WTC11 (cell line): ENCODE measurements around the gene TMEM200B. TPM values are rescaled to one million over a fixed set of nuclear protein-coding genes. Genes with fewer than 3 reads are reported as not detected.

Experiments used
- ATAC-seq: fragments of 200-7000 bp; cut with Tn5 transposase; 2 replicates; pipeline ENCODE4 v1.10.0; 2021; ENCODE audit warnings: mild to moderate bottlenecking, moderate library complexity
- CTCF ChIA-PET: fragments of 300-600 bp; sonication (Branson Sonifier 250); formaldehyde crosslinking; loops from one replicate; lab custom pipeline; 2021; ENCODE audit warnings: antibody characterized with exemption; lab: Charles Lee
- POLR2A ChIA-PET: fragments of 350-600 bp; sonication (Branson Sonifier 250); formaldehyde crosslinking; loops from one replicate; lab custom pipeline; 2021; ENCODE audit warnings: antibody characterized with exemption; lab: Charles Lee
- DNase-seq: peaks from one replicate; pipeline ENCODE4 v3.0.0; 2021; ENCODE audit warnings: low spot score
- H3K27ac Mint-ChIP-seq: 2 replicates; pipeline ENCODE4 v1.8.0; 2021; ENCODE audit warnings: mixed read lengths
- H3K27me3 Mint-ChIP-seq: 2 replicates; pipeline ENCODE4 v1.8.0; 2021; ENCODE audit warnings: low read depth, mild to moderate bottlenecking, moderate library complexity, mixed read lengths
- H3K36me3 Mint-ChIP-seq: 2 replicates; pipeline ENCODE4 v1.8.0; 2021; ENCODE audit warnings: mixed read lengths
- H3K4me1 Mint-ChIP-seq: 2 replicates; pipeline ENCODE4 v1.8.0; 2022; ENCODE audit warnings: mixed read lengths
- H3K4me3 Mint-ChIP-seq: 2 replicates; pipeline ENCODE4 v1.8.0; 2021; ENCODE audit warnings: mild to moderate bottlenecking, moderate library complexity, mixed read lengths
- H3K9me3 Mint-ChIP-seq: 2 replicates; pipeline ENCODE4 v1.8.0; 2021; ENCODE audit warnings: mixed read lengths
- CREM ChIP-seq: sonication (generic); formaldehyde crosslinking; IDR thresholded peaks from 2 replicates; pipeline ENCODE4 v1.8.1; 2022; ENCODE audit warnings: mild to moderate bottlenecking, missing genetic modification reagents, moderate library complexity
- CTCF ChIP-seq: fragments of 200-600 bp; IDR thresholded peaks from 2 replicates; pipeline ENCODE4 v1.8.0; 2022; ENCODE audit warnings: antibody characterized with exemption
- E2F4 ChIP-seq: sonication (generic); formaldehyde crosslinking; IDR thresholded peaks from 2 replicates; pipeline ENCODE4 v1.8.1; 2022; ENCODE audit warnings: low read depth, mild to moderate bottlenecking, moderate library complexity, missing genetic modification reagents, borderline replicate concordance
- ETV6 ChIP-seq: sonication (generic); formaldehyde crosslinking; IDR thresholded peaks from 2 replicates; pipeline ENCODE4 v1.8.1; 2022; ENCODE audit warnings: mild to moderate bottlenecking, missing genetic modification reagents
- HMGA2 ChIP-seq: fragments of 250-450 bp; sonication (Bioruptor Pico); IDR thresholded peaks from 2 replicates; pipeline ENCODE4 v1.4.0; 2021; ENCODE audit warnings: mild to moderate bottlenecking, moderate library complexity
- IRF2 ChIP-seq: sonication (generic); formaldehyde crosslinking; IDR thresholded peaks from 2 replicates; pipeline ENCODE4 v1.8.0; 2022; ENCODE audit warnings: low read depth, missing genetic modification reagents, borderline replicate concordance
- JUN ChIP-seq: sonication (generic); formaldehyde crosslinking; IDR thresholded peaks from 2 replicates; pipeline ENCODE4 v1.8.0; 2023; ENCODE audit warnings: mild to moderate bottlenecking, missing genetic modification reagents
- KAT7 ChIP-seq: sonication (generic); formaldehyde crosslinking; IDR thresholded peaks from 2 replicates; pipeline ENCODE4 v1.8.1; 2023; ENCODE audit warnings: missing genetic modification reagents, mild to moderate bottlenecking, borderline replicate concordance
- MAX ChIP-seq: sonication (generic); formaldehyde crosslinking; IDR thresholded peaks from 2 replicates; pipeline ENCODE4 v1.8.0; 2022; ENCODE audit warnings: mild to moderate bottlenecking, missing genetic modification reagents
- NFATC4 ChIP-seq: fragments of 250-450 bp; sonication (Bioruptor Pico); IDR thresholded peaks from 2 replicates; pipeline ENCODE4 v1.9.0; 2021; ENCODE audit warnings: mild to moderate bottlenecking
- NFYB ChIP-seq: sonication (generic); formaldehyde crosslinking; conservative IDR thresholded peaks from 2 replicates; pipeline ENCODE4 v1.8.0; 2022; ENCODE audit warnings: low read depth, missing genetic modification reagents
- NR1H2 ChIP-seq: sonication (generic); formaldehyde crosslinking; IDR thresholded peaks from 2 replicates; pipeline ENCODE4 v1.9.0; 2021; ENCODE audit warnings: mild to moderate bottlenecking, moderate library complexity, missing genetic modification reagents
- PRDM15 ChIP-seq: sonication (generic); formaldehyde crosslinking; IDR thresholded peaks from 2 replicates; pipeline ENCODE4 v1.8.0; 2022; ENCODE audit warnings: missing genetic modification reagents
- PRRX2 ChIP-seq: fragments of 250-450 bp; sonication (Bioruptor Pico); IDR thresholded peaks from 2 replicates; pipeline ENCODE4 v1.8.0; 2021; ENCODE audit warnings: mild to moderate bottlenecking
- SMAD3 ChIP-seq: sonication (generic); formaldehyde crosslinking; IDR thresholded peaks from 2 replicates; pipeline ENCODE4 v1.8.0; 2022; ENCODE audit warnings: missing genetic modification reagents, mild to moderate bottlenecking, borderline replicate concordance
- SMAD4 ChIP-seq: sonication (generic); formaldehyde crosslinking; IDR thresholded peaks from 2 replicates; pipeline ENCODE4 v1.8.0; 2022; ENCODE audit warnings: mild to moderate bottlenecking, missing genetic modification reagents
- ZBTB21 ChIP-seq: sonication (generic); formaldehyde crosslinking; IDR thresholded peaks from 2 replicates; pipeline ENCODE4 v1.8.1; 2023; ENCODE audit warnings: mild to moderate bottlenecking, missing genetic modification reagents, borderline replicate concordance
- ZNF671 ChIP-seq: fragments of 250-450 bp; sonication (Bioruptor Pico); IDR thresholded peaks from 2 replicates; pipeline ENCODE4 v1.8.0; 2021; ENCODE audit warnings: mild to moderate bottlenecking
- total RNA-seq: library from RNA; stranded (reverse); gene quantifications from 3 replicates; pipeline ENCODE4 v1.2.3, GENCODE V29; 2021
- TF ChIP-seq, protein P1 (sequence below): fragments of 250-450 bp; sonication (Bioruptor Pico); conservative IDR thresholded peaks from 2 replicates; pipeline ENCODE4 v1.9.0; 2021; ENCODE audit warnings: mild to moderate bottlenecking

TMEM200B gene
- total RNA-seq, 1 experiment from 2014 or later: 22.6 TPM

GRCh38 chr1:29142714-29143113, 19.0 kb upstream of the TMEM200B start:
- Mint-ChIP-seq H3K9me3 (no peaks in the 10 kb centered on the region), H3K4me3 (no peak overlapping the region), H3K4me1 (no peaks in the 10 kb centered on the region), H3K36me3 (peaks cover 30% of the 10 kb centered on the region), H3K27me3 (no peaks in the 10 kb centered on the region), H3K27ac (peak overlapping the region; percentile 12)
- TF ChIP-seq JUN (CRISPR knock-in tag): no peak
- no peak for TF ChIP-seq IRF2
- TF ChIP-seq ZBTB21: no peak
- no peak for TF ChIP-seq ETV6
- TF ChIP-seq SMAD4: no peak
- no peak for TF ChIP-seq MAX (CRISPR knock-in tag)
- no peak for TF ChIP-seq PRRX2 (CRISPR knock-in tag)
- no peak for TF ChIP-seq HMGA2 (CRISPR knock-in tag)
- TF ChIP-seq ZNF671 (CRISPR knock-in tag): no peak
- no peak for TF ChIP-seq CREM (CRISPR knock-in tag)
- TF ChIP-seq, protein P1, sequence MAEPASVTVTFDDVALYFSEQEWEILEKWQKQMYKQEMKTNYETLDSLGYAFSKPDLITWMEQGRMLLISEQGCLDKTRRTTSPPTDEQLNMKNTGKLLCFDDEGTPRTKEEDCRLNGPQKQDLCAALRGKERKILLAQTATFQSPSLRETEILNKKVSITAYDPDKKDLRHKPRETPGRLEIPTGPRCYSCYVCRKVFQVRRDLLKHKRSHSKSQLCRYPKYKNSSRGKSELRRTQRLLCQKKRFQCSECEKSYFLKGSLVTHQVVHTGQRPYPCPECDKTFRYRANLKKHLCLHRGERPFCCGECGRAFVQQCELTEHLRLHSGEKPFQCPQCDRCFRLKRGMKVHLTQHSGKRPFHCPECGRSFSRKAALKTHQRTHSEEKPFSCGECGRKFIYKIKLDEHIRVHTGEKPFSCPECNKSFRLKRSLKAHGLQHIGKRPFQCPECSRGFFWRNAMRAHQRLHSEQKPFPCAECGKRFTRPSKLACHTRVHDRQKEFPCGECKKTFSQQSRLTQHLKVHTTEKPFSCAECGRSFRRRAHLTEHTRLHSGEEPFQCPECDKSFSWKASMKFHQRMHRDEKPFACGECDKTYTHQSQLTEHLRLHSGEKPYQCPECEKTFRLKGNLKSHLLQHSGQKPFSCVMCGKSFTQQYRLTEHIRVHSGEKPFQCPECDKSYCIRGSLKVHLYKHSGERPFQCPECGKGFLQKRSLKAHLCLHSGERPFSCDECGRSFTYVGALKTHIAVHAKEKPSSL (CRISPR knock-in tag): no peak
- TF ChIP-seq KAT7 (CRISPR knock-in tag): no peak
- TF ChIP-seq NFATC4 (CRISPR knock-in tag): no peak
- TF ChIP-seq E2F4 (CRISPR knock-in tag): no peak
- no peak for TF ChIP-seq CTCF
- TF ChIP-seq NR1H2 (CRISPR knock-in tag): no peak
- no peak for TF ChIP-seq SMAD3
- TF ChIP-seq PRDM15 (CRISPR knock-in tag): no peak
- no peak for TF ChIP-seq NFYB (CRISPR knock-in tag)
- no peak for DNase-seq
- ChIA-PET POLR2A (no interaction called here), CTCF (no interaction called here)
- no peak for ATAC-seq
